Measurements from ENCODE around the gene TWNK. TPM values are rescaled to one million over a fixed set of nuclear protein-coding genes. Genes with fewer than 3 reads are reported as not detected.

Gene TWNK
- polyA plus RNA-seq, 2 of the 4 experiments (the other 2 are of a cell fraction), result 21.1 to 34.7 TPM

DNA sequence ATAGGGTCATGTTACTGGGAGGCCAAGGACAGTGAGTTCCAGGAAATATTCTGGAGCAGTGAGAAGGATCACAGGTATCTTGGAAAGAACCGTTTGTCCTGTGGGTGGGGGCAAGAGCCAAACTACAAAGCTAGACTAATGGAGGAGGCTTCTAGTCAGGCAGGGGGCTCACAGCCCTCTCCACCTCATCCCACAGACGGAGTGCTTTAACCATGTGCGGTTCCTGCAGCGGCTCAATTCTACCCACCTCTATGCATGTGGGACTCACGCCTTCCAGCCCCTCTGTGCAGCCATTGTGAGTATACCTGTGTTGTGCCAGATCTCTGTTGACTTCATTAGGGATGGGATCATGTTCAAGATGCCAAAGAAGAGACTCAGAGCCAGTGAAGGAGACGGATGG lies 9.9 kb upstream of the TWNK start:
- DNase-seq (ENCODE audit: low read depth in 1 of 2, low spot score in 1 of 2) (no peak), ATAC-seq (no peak), FAIRE-seq (no peak)
- Histone ChIP-seq H3K9me3 (no peaks in the 10 kb centered on the region), H3K27ac (no peak overlapping the region), H3K4me1 (peaks cover 1% of the 10 kb centered on the region; the same call in 2 of the 3 replicates), H3K4me3 (no peak overlapping the region), H3K4me2 (no peak overlapping the region)
- WGBS (ENCODE audit: missing lambda C conversion rate), result 87% methylated on average over 6 of the region's 6 CpGs
- no peak for TF ChIP-seq ZC3H11A (IDR thresholded peaks at IDR 0.05)
- no peak for TF ChIP-seq RCOR1 (IDR thresholded peaks at IDR 0.05; ENCODE audit: low read depth, low read length)
- TF ChIP-seq HOXB13 (CRISPR knock-in tag; IDR thresholded peaks at IDR 0.05; ENCODE audit: low read depth), result no peak
- ChIA-PET POLR2A (no interaction called here), CTCF (interaction anchor here (1.0 to 6.6 kb wide), 2 partner anchors 17 to 20 kb away, joined by 3 to 33 read pairs; no protein-coding TSS in a partner anchor)

DNA sequence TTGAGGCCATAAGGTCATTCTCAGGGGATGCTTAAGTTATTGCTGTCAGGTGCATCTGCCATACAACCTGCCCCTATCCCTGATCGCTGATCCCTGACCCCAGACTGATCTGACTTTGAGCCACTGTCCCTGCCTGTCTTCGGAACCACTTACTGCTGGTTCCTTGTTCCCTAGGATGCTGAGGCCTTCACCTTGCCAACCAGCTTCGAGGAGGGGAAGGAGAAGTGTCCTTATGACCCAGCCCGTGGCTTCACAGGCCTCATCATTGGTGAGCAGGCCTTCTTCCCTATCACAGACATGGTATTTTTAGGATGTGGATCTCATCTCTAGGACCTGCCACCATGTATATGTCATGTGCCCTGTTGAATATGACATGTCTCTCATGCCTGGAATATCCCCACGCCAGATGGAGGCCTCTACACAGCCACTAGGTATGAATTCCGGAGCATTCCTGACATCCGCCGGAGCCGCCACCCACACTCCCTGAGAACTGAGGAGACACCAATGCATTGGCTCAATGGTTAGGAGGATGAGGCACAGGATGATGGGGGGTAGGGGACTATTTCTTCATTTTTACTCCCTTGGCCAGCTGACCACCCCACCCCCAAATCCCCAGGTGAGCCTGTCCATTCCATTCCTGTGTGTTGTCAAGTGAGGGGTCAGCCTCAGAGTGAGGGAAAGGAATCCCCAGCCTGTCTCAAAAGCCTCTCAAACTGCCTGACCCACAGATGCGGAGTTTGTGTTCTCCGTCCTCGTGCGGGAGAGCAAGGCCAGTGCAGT lies 9.0 kb upstream of the TWNK start:
- no peak for TF ChIP-seq FOXS1 (CRISPR knock-in tag; IDR thresholded peaks at IDR 0.05)
- TF ChIP-seq JUN (IDR thresholded peaks at IDR 0.05), result no peak
- TF ChIP-seq CBX8 (IDR thresholded peaks at IDR 0.05), result no peak
- TF ChIP-seq HOXA7 (CRISPR knock-in tag; IDR thresholded peaks at IDR 0.05), result no peak
- TF ChIP-seq HOXB5 (CRISPR knock-in tag; IDR thresholded peaks at IDR 0.05), result no peak
- no peak for TF ChIP-seq CEBPB (IDR thresholded peaks at IDR 0.05)
- TF ChIP-seq, protein P1, sequence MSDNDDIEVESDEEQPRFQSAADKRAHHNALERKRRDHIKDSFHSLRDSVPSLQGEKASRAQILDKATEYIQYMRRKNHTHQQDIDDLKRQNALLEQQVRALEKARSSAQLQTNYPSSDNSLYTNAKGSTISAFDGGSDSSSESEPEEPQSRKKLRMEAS (IDR thresholded peaks at IDR 0.05), result no peak
- no peak for TF ChIP-seq RCOR1 (IDR thresholded peaks at IDR 0.05; ENCODE audit: low read depth, low read length)
- no peak for TF ChIP-seq TP53 (CRISPR knock-in tag; IDR thresholded peaks at IDR 0.05)
- no peak for TF ChIP-seq CHD2 (IDR thresholded peaks at IDR 0.05; ENCODE audit: low read length, partially characterized antibody)
- TF ChIP-seq EHF (CRISPR knock-in tag; IDR thresholded peaks at IDR 0.05), result no peak
- no peak for TF ChIP-seq FOSB (CRISPR knock-in tag; IDR thresholded peaks at IDR 0.05)
- TF ChIP-seq, protein P2, sequence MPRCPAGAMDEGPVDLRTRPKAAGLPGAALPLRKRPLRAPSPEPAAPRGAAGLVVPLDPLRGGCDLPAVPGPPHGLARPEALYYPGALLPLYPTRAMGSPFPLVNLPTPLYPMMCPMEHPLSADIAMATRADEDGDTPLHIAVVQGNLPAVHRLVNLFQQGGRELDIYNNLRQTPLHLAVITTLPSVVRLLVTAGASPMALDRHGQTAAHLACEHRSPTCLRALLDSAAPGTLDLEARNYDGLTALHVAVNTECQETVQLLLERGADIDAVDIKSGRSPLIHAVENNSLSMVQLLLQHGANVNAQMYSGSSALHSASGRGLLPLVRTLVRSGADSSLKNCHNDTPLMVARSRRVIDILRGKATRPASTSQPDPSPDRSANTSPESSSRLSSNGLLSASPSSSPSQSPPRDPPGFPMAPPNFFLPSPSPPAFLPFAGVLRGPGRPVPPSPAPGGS (IDR thresholded peaks at IDR 0.05), result no peak
- TF ChIP-seq MAZ (IDR thresholded peaks at IDR 0.05; ENCODE audit: borderline replicate concordance, low read depth, low read length), result no peak
- CTCF ChIA-PET, result interaction anchor here (1.0 kb wide), 1 partner anchor 16 kb away, joined by 3 read pairs; no protein-coding TSS in a partner anchor
- no peak for FAIRE-seq
- Histone ChIP-seq H3K9me3 (no peaks in the 10 kb centered on the region), H3K4me1 (no peaks in the 10 kb centered on the region), H3K4me2 (no peak overlapping the region), H3K27ac (no peak overlapping the region), H3K4me3 (no peak overlapping the region)
- ATAC-seq, result no peak
- POLR2A ChIA-PET, result no interaction called here
- no peak for DNase-seq (ENCODE audit: low read depth in 1 of 2, low spot score in 1 of 2)
- 89% methylated on average over 13 of the region's 13 CpGs for WGBS (ENCODE audit: missing lambda C conversion rate)

DNA sequence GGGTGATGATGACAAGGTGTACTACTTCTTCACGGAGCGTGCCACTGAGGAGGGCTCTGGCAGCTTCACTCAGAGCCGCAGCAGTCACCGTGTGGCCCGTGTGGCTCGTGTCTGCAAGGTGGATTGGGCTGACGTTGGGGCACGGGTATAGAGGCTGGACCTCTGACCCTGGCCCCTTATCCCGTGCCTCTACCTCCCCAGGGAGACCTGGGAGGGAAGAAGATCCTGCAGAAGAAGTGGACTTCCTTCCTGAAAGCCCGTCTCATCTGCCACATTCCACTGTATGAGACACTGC lies 8.5 kb upstream of the TWNK start:
- 76% methylated on average over 9 of the region's 10 CpGs for WGBS (ENCODE audit: missing lambda C conversion rate)
- no peak for DNase-seq (ENCODE audit: low read depth in 1 of 2, low spot score in 1 of 2)
- TF ChIP-seq EP300 (IDR thresholded peaks at IDR 0.05), result no peak
- TF ChIP-seq, protein P3, sequence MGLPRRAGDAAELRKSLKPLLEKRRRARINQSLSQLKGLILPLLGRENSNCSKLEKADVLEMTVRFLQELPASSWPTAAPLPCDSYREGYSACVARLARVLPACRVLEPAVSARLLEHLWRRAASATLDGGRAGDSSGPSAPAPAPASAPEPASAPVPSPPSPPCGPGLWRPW (IDR thresholded peaks at IDR 0.05), result no peak

DNA sequence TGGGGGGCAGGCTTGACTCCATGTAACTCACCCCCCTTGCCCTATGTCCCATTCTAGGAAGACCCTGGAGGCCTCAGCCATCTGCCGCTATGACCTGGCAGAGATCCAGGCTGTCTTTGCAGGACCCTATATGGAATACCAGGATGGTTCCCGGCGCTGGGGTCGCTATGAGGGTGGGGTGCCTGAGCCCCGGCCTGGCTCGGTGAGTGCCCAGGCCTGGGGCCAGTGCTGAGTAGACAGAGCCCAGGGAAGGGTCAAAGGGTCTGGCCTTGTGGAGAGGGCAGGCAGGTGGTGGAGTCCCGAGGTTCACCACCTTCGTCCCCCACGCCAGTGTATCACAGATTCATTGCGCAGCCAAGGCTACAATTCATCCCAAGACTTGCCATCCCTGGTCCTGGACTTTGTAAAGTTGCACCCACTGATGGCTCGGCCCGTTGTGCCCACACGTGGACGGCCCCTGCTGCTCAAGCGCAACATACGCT lies 7.5 kb upstream of the TWNK start:
- Histone ChIP-seq H3K4me2 (no peak overlapping the region), H3K9me3 (no peaks in the 10 kb centered on the region), H3K27ac (no peak overlapping the region), H3K4me1 (no peaks in the 10 kb centered on the region; the same call in 2 of the 3 replicates), H3K4me3 (no peak overlapping the region)
- no peak for DNase-seq (ENCODE audit: low read depth in 1 of 2, low spot score in 1 of 2)
- ChIA-PET CTCF (interaction anchor here (1.4 to 1.9 kb wide), 3 partner anchors 11 to 18 kb away, joined by 3 to 10 read pairs (median 7); partner anchors contain the start of gene SEMA4G), POLR2A (no interaction called here)
- no peak for FAIRE-seq
- no peak for ATAC-seq
- WGBS (ENCODE audit: missing lambda C conversion rate), result 92% methylated on average over 16 of the region's 16 CpGs
- TF ChIP-seq, protein P4, sequence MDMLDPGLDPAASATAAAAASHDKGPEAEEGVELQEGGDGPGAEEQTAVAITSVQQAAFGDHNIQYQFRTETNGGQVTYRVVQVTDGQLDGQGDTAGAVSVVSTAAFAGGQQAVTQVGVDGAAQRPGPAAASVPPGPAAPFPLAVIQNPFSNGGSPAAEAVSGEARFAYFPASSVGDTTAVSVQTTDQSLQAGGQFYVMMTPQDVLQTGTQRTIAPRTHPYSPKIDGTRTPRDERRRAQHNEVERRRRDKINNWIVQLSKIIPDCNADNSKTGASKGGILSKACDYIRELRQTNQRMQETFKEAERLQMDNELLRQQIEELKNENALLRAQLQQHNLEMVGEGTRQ (IDR thresholded peaks at IDR 0.05), result no peak
- no peak for TF ChIP-seq RARB (CRISPR knock-in tag; IDR thresholded peaks at IDR 0.05)
- no peak for TF ChIP-seq JUNB (IDR thresholded peaks at IDR 0.05)
- no peak for TF ChIP-seq HOXB5 (CRISPR knock-in tag; IDR thresholded peaks at IDR 0.05)
- TF ChIP-seq EHMT2 (IDR thresholded peaks at IDR 0.05; ENCODE audit: low read depth), result no peak
- no peak for TF ChIP-seq CHD4 (IDR thresholded peaks at IDR 0.05; ENCODE audit: borderline replicate concordance)
- TF ChIP-seq HOXB13 (CRISPR knock-in tag; IDR thresholded peaks at IDR 0.05; ENCODE audit: low read depth), result no peak
- TF ChIP-seq, protein P3 (IDR thresholded peaks at IDR 0.05), result no peak
- TF ChIP-seq, protein P5, sequence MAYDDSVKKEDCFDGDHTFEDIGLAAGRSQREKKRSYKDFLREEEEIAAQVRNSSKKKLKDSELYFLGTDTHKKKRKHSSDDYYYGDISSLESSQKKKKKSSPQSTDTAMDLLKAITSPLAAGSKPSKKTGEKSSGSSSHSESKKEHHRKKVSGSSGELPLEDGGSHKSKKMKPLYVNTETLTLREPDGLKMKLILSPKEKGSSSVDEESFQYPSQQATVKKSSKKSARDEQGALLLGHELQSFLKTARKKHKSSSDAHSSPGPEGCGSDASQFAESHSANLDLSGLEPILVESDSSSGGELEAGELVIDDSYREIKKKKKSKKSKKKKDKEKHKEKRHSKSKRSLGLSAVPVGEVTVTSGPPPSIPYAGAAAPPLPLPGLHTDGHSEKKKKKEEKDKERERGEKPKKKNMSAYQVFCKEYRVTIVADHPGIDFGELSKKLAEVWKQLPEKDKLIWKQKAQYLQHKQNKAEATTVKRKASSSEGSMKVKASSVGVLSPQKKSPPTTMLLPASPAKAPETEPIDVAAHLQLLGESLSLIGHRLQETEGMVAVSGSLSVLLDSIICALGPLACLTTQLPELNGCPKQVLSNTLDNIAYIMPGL (CRISPR knock-in tag; IDR thresholded peaks at IDR 0.05; ENCODE audit: borderline replicate concordance), result no peak
- TF ChIP-seq TFCP2L1 (CRISPR knock-in tag; IDR thresholded peaks at IDR 0.05), result no peak
- no peak for TF ChIP-seq KDM5A (IDR thresholded peaks at IDR 0.05)
- TF ChIP-seq HEYL (CRISPR knock-in tag; IDR thresholded peaks at IDR 0.05), result no peak

More for the DNA sequence above, 8.5 kb upstream of the TWNK start:
- H3K27ac ChIP-seq, result no peak overlapping the region
- ChIA-PET POLR2A (no interaction called here), CTCF (no interaction called here)
- H3K4me1 ChIP-seq, result no peaks in the 10 kb centered on the region
- no peaks in the 10 kb centered on the region for H3K9me3 ChIP-seq
- no peak for FAIRE-seq
- no peak overlapping the region for H3K4me2 ChIP-seq
- H3K4me3 ChIP-seq, result no peak overlapping the region
- ATAC-seq, result no peak

Measured in A549 (cell line).